HAP-1 (cell line): Measurements from ENCODE around the gene ERI2.

Experiments used
- DNase-seq, 2 experiments: peaks; one replicate each; pipeline ENCODE4 v3.0.0-alpha.2; 2016 to 2020; ENCODE audit warnings: low spot score in 2 of 2
- H3K27me3 ChIP-seq: fragments of 250-450 bp; sonication (Bioruptor Pico); 2 replicates; pipeline ENCODE4 v1.5.1; 2020; ENCODE audit warnings: low read depth, mild to moderate bottlenecking, moderate library complexity
- H3K36me3 ChIP-seq: fragments of 250-450 bp; sonication (Bioruptor Pico); replicated peaks from 2 replicates; pipeline ENCODE4 v1.5.1; 2020; ENCODE audit warnings: mild to moderate bottlenecking
- H3K4me1 ChIP-seq: fragments of 250-450 bp; sonication (Bioruptor Pico); 2 replicates; pipeline ENCODE4 v1.5.1; 2020; ENCODE audit warnings: mild to moderate bottlenecking
- H3K4me3 ChIP-seq: fragments of 250-450 bp; sonication (Bioruptor Pico); 2 replicates; pipeline ENCODE4 v1.5.1; 2020; ENCODE audit warnings: mild to moderate bottlenecking, moderate library complexity
- H3K9me3 ChIP-seq: fragments of 250-450 bp; sonication (Bioruptor Pico); 2 replicates; pipeline ENCODE4 v1.5.1; 2020; ENCODE audit warnings: mild to moderate bottlenecking, moderate library complexity
- in situ Hi-C: fragments of 300-500 bp; cut with MboI; formaldehyde crosslinking; loops from 3 replicates; pipeline ENCODE4 v1.14.3; 2020; ENCODE audit warnings: low sequenced_read_pairs, inconsistent platforms, mixed read lengths

ERI2 gene

DNA sequence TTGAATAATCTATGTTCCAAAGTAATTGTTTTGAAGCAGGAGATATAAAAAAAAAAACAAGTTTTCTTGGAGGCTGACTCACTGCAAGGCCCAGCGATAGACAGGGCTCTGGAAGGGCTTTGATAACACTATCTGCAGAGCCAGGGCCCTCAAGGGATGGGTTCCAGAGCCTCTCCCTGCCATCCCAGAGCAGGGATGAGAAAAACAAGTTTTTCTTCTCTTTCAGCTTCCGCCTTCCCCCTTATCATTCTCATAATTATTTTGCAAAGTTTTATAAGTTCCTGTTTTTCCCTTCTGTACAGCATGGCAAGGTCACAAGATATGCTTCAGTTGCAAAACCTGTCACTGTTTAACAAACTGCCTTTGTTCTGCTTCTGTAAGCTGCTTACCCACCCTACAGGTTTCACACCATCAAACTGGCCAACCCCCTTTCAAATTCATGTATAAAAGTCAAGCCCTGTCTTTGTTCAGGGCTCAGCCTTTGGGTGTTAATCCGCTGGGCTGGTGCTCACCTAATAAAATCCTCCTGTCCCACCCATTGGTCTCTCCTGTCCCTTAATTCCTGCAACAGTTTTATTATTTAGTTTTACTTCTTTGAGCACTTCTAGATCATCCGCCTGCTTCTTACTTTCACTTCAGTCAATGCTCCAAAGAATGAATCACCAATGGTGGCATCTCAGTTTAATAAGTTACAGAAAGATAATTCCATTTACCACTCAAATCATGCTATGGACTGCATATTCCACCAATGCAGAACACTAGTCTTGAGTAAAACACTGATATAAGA lies 59.0 kb downstream of the ERI2 start:
- Histone ChIP-seq H3K36me3 (no peaks in the 10 kb centered on the region), H3K9me3 (peaks cover 7% of the 10 kb centered on the region), H3K4me1 (no peaks in the 10 kb centered on the region), H3K4me3 (no peak overlapping the region), H3K27me3 (no peaks in the 10 kb centered on the region; the same call in 1 of the 2 replicates)
- no peak for DNase-seq
- in situ Hi-C loops: no loop called here

DNA sequence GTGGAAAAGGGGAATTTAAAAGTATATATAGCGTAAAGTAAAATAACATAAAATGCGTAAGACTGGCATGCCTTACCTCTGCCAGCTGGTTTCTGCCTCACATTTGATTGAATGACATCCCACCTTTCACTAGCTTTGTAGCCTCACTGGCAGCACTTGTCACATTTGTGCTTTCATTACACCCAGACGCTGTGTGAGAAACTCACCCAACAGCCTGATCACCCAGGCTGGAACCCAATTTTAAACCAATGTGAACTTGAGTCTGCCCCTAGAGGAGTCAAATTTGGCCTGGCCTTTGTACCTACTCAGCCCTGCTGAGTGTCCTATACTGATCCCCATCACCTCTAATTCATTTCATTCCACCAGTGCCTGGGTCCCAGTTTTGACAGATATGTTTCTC lies 59.8 kb downstream of the ERI2 start:
- peaks cover 2% of the 10 kb centered on the region; the same call in 1 of the 2 replicates for H3K4me1 ChIP-seq
- in situ Hi-C loops: no loop called here
- peaks cover 7% of the 10 kb centered on the region for H3K9me3 ChIP-seq

More for the DNA sequence above, 59.8 kb downstream of the ERI2 start:
- no peaks in the 10 kb centered on the region for H3K36me3 ChIP-seq
- H3K4me3 ChIP-seq: no peak overlapping the region
- H3K27me3 ChIP-seq: no peaks in the 10 kb centered on the region
- no peak for DNase-seq
